GM23248 (cell line): Measurements from ENCODE around the gene SUPT5H. TPM values are rescaled to one million over a fixed set of nuclear protein-coding genes. Genes with fewer than 3 reads are reported as not detected.
A peak's percentile ranks its signal among the peaks of the same experiment; 100 is the strongest.

Experiments
- DNase-seq: peaks from one replicate; pipeline ENCODE4 v3.0.0-alpha.2; 2015
- H2AFZ ChIP-seq: fragments of 200-600 bp; sonication (generic); 2 replicates; pipeline ENCODE4 v1.6.1; 2016; ENCODE audit warnings: antibody characterized with exemption
- H3F3A ChIP-seq: fragments of 200-600 bp; sonication (generic); 2 replicates; pipeline ENCODE4 v1.6.1; 2016; ENCODE audit warnings: mild to moderate bottlenecking, antibody characterized with exemption, mixed run types; ENCODE audit not compliant: insufficient read depth
- H3K27ac ChIP-seq: fragments of 200-600 bp; sonication (generic); 2 replicates; pipeline ENCODE4 v1.5.1; 2016; ENCODE audit warnings: mild to moderate bottlenecking
- H3K27me3 ChIP-seq: fragments of 200-600 bp; sonication (generic); replicated peaks from 2 replicates; pipeline ENCODE4 v1.6.1; 2016; ENCODE audit warnings: mild to moderate bottlenecking; ENCODE audit not compliant: insufficient read depth
- H3K36me3 ChIP-seq: fragments of 200-600 bp; sonication (generic); 2 replicates; pipeline ENCODE4 v1.6.1; 2016; ENCODE audit warnings: low read depth, mild to moderate bottlenecking
- H3K4me1 ChIP-seq: fragments of 200-600 bp; sonication (generic); 2 replicates; pipeline ENCODE4 v1.6.1; 2016; ENCODE audit warnings: mild to moderate bottlenecking; ENCODE audit not compliant: insufficient read depth
- H3K4me2 ChIP-seq: fragments of 200-600 bp; sonication (generic); one replicate; pipeline ENCODE4 v1.6.1; 2016; ENCODE audit warnings: mild to moderate bottlenecking; ENCODE audit not compliant: unreplicated experiment
- H3K4me3 ChIP-seq: fragments of 200-600 bp; sonication (generic); 2 replicates; pipeline ENCODE4 v1.5.1; 2016; ENCODE audit warnings: mild to moderate bottlenecking
- H3K79me2 ChIP-seq: fragments of 200-600 bp; sonication (generic); 2 replicates; pipeline ENCODE4 v1.6.1; 2016; ENCODE audit warnings: mild to moderate bottlenecking; ENCODE audit not compliant: insufficient read depth
- H3K9ac ChIP-seq: fragments of 200-600 bp; sonication (generic); 2 replicates; pipeline ENCODE4 v1.6.1; 2016; ENCODE audit warnings: mild to moderate bottlenecking
- H3K9me2 ChIP-seq: fragments of 200-600 bp; sonication (generic); 2 replicates; pipeline ENCODE4 v1.6.1; 2016; ENCODE audit warnings: mixed run types, mild to moderate bottlenecking, moderate library complexity; ENCODE audit not compliant: insufficient read depth
- H3K9me3 ChIP-seq: fragments of 200-600 bp; sonication (generic); one replicate; pipeline ENCODE4 v1.6.1; 2017; ENCODE audit warnings: low read depth
- H4K20me1 ChIP-seq: fragments of 200-600 bp; sonication (generic); 2 replicates; pipeline ENCODE4 v1.6.0; 2016; ENCODE audit not compliant: insufficient read depth
- EZH2 ChIP-seq: fragments of 200-600 bp; sonication (generic); IDR thresholded peaks from 2 replicates; pipeline ENCODE4 v1.6.1; 2018; ENCODE audit warnings: antibody characterized with exemption, mild to moderate bottlenecking; ENCODE audit not compliant: insufficient read depth, poor library complexity, severe bottlenecking
- EZH2phosphoT487 ChIP-seq: fragments of 200-600 bp; sonication (generic); IDR thresholded peaks from 2 replicates; pipeline ENCODE4 v1.6.1; 2018; ENCODE audit warnings: antibody characterized with exemption, moderate library complexity, mild to moderate bottlenecking, low read depth; ENCODE audit not compliant: insufficient read depth
- WGBS, 2 experiments: methylation state at CpG; one replicate each; pipeline ENCODE4 v1.1.6; 2015 to 2017; ENCODE audit warnings: low lambda C conversion rate in 2 of 2, low coverage in 1 of 2; ENCODE audit errors: missing lambda C conversion rate in 2 of 2; 5-methylcytosine and 5-hydroxymethylcytosine counted together
- in situ Hi-C: fragments of 300-500 bp; cut with MboI; formaldehyde crosslinking; loops from 2 replicates; pipeline ENCODE4 v1.15.0; 2020
- polyA plus RNA-seq: library from polyadenylated mRNA; unstranded; fragments of >200 nt; fragmentation: Nextera tagmentation; extraction: Ambion mirVana; gene quantifications from 2 replicates; pipeline ENCODE4 v1.2.1, GENCODE V29; 2016
- total RNA-seq: library from RNA; depleted of rRNA; stranded (reverse); fragments of >200 nt; shearing (Covaris generic); gene quantifications from 2 replicates; pipeline ENCODE4 v1.2.3, GENCODE V29; 2014

Gene SUPT5H
- total and polyA plus RNA-seq, 2 experiments from 2014 or later = 76.5 to 125 TPM

DNA sequence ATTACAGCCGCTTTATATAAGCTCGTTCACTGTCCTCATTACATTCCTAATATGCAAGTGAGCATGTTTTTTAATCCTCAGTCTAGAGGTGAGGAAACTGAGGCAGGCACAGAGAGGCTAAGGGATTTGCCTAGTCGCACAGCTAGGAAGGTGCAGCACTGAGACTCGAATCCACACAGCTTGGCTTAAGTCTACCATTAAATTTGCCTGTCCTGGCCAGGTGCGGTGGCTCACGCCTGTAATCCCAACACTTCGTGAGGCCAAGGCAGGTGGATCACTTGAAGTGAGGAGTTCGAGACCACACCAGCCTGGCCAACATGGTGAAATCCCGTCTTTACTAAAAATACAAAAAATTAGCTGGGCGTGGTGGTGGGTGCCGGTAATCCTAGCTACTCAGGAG lies 17.7 kb upstream of the SUPT5H start:
- DNase-seq = no peak
- TF ChIP-seq EZH2 (no peak), EZH2phosphoT487 (no peak)
- Histone ChIP-seq H4K20me1 (no peaks in the 10 kb centered on the region), H3K4me1 (peaks cover 17% of the 10 kb centered on the region), H3K79me2 (no peaks in the 10 kb centered on the region), H3K9me3 (no peaks in the 10 kb centered on the region), H3K9ac (no peak overlapping the region), H3K4me2 (no peak overlapping the region), H3K9me2 (no peaks in the 10 kb centered on the region), H3K27ac (peak overlapping the region; percentile 88), H3K36me3 (peaks cover 5% of the 10 kb centered on the region; the same call in 1 of the 2 replicates), H3K4me3 (no peak overlapping the region), H2AFZ (no peak overlapping the region), H3K27me3 (no peaks in the 10 kb centered on the region), H3F3A (peaks cover 68% of the 10 kb centered on the region)
- in situ Hi-C loops = no loop called here
- WGBS, 2 experiments = 76% methylated on average over 11 of the region's 11 CpGs

GRCh38 chr19:39428283-39429112 lies 16.9 kb upstream of the SUPT5H start:
- Histone ChIP-seq H3K9ac (peak overlapping the region; percentile 66), H3F3A (peaks cover 75% of the 10 kb centered on the region), H3K27ac (peak overlapping the region; percentile 88), H3K4me3 (peak overlapping the region; percentile 28; the same call in 1 of the 2 replicates), H2AFZ (peak overlapping the region; percentile 66), H3K9me3 (no peaks in the 10 kb centered on the region), H3K4me1 (peaks cover 17% of the 10 kb centered on the region), H3K4me2 (peak overlapping the region; percentile 71), H3K36me3 (peaks cover 13% of the 10 kb centered on the region), H3K9me2 (no peaks in the 10 kb centered on the region), H4K20me1 (no peaks in the 10 kb centered on the region), H3K27me3 (no peaks in the 10 kb centered on the region), H3K79me2 (peaks cover 7% of the 10 kb centered on the region)
- DNase-seq = peak; percentile 85
- no peak for TF ChIP-seq EZH2
- no peak for TF ChIP-seq EZH2phosphoT487
- in situ Hi-C loops = no loop called here
- 3 to 8% methylated on average over 21 to 23 of the region's 23 CpGs for WGBS, 2 experiments

DNA sequence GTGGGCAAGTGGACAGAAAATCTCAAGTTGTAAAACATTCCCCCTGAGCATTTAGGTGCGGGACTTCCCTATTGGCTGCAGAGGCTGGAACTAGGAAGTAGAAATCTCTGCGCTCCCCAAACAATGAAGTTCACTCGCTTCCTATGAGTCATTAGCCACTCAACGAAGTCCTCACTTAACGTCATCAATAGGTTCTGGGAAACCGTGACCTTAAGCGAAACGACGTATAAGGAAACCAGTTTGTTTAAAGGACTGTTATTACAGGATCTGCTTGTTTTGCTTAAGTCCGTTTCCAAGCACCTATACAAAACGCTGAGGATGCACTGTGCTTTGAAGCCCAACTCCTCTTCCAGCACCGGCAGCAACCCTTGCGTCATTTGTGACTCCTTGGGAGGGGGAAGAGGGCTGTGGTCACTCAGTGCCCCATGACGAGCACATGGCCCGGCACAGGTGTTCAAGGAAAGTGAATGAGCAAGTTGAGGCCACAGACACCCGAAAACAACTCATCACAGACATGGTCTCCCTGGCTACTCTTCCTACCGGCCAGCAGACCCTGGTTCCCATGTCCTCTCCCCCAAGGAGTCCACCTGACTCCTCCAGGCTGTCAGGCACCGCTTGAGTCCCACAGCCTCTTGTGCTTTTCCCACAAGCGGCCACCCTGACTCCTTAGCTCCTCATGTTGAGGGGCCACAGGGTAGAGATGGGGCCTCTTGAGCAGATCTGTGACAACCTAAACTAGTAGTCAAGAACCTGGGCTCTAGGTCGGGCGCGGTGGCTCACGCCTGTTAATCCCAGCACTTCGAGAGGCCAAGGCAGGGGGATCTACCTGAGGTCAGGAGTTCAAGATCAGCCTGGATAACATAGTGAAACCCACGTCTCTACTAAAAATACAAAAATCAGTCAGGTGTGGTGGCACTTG lies 14.4 kb upstream of the SUPT5H start:
- Histone ChIP-seq H3K9me3 (no peaks in the 10 kb centered on the region), H3K4me2 (no peak overlapping the region), H3K9ac (no peak overlapping the region), H3K36me3 (peaks cover 26% of the 10 kb centered on the region), H3K4me1 (peaks cover 29% of the 10 kb centered on the region), H3K27ac (no peak overlapping the region), H3K27me3 (no peaks in the 10 kb centered on the region), H3K4me3 (no peak overlapping the region), H4K20me1 (no peaks in the 10 kb centered on the region), H3K79me2 (peaks cover 30% of the 10 kb centered on the region), H3F3A (peaks cover 83% of the 10 kb centered on the region), H3K9me2 (no peaks in the 10 kb centered on the region), H2AFZ (no peak overlapping the region)
- no peak for TF ChIP-seq EZH2
- TF ChIP-seq EZH2phosphoT487 = no peak
- WGBS, 2 experiments = 78 to 82% methylated on average over 25 of the region's 25 CpGs
- peak; percentile 52 for DNase-seq
- in situ Hi-C loops = no loop called here

DNA sequence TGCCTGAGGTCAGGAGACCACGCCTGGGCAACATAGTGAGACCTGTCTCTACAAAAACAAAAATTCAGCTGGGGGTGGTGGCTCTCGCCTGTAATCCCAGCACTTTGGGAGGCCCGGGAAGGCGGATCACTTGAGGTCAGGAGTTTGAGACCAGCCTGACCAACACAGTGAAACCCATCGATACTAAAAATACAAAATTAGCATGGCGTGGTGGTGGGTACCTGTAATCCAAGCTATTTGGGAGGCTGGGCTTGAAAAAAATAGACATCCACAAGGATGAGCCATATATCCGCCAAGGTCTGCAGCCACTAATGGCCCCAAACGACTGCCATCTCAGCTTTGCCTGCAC lies 12.7 kb upstream of the SUPT5H start:
- Histone ChIP-seq H2AFZ (no peak overlapping the region), H3K4me2 (no peak overlapping the region), H3K9ac (no peak overlapping the region), H3K27ac (no peak overlapping the region), H3K4me1 (peaks cover 29% of the 10 kb centered on the region), H3K9me2 (no peaks in the 10 kb centered on the region), H3K9me3 (no peaks in the 10 kb centered on the region), H3K36me3 (peaks cover 26% of the 10 kb centered on the region), H3K4me3 (no peak overlapping the region), H3F3A (peaks cover 68% of the 10 kb centered on the region), H3K27me3 (no peaks in the 10 kb centered on the region), H3K79me2 (peaks cover 30% of the 10 kb centered on the region), H4K20me1 (no peaks in the 10 kb centered on the region)
- no peak for DNase-seq
- TF ChIP-seq EZH2phosphoT487 (no peak), EZH2 (no peak)
- in situ Hi-C loops = no loop called here
- 81 to 82% methylated on average over 8 of the region's 8 CpGs for WGBS, 2 experiments
